ENCODE results near the gene ADK. TPM values are rescaled to one million over a fixed set of nuclear protein-coding genes. Genes with fewer than 3 reads are reported as not detected.

The ADK gene
- total and polyA plus RNA-seq, 2 donors from 2014 or later: 33.0 to 38.3 TPM

- intact Hi-C loops (cut with DNase I): no loop called here
- Histone ChIP-seq H3K9ac (ENCODE audit: low read length in 3 of 3) (no peak overlapping the region), H3K4me1 (ENCODE audit: control insufficient read depth in 2 of 3, insufficient read depth in 2 of 3, low read depth in 1 of 3, low read length in 3 of 3) (no peaks in the 10 kb centered on the region), H3K9me3 (ENCODE audit: control insufficient read depth in 2 of 3, insufficient read depth in 1 of 3, low read length in 3 of 3) (no peaks in the 10 kb centered on the region), H3K36me3 (ENCODE audit: control insufficient read depth in 2 of 3, insufficient read depth in 3 of 3, low read length in 3 of 3) (no peaks in the 10 kb centered on the region), H3K27me3 (ENCODE audit: control insufficient read depth, insufficient read depth, low read length) (no peaks in the 10 kb centered on the region), H3K4me3 (ENCODE audit: low read length in 3 of 3) (no peak overlapping the region), H3K27ac (ENCODE audit: low read depth in 2 of 2, low read length in 2 of 2) (no peak overlapping the region)
- FAIRE-seq (no peak), DNase-seq (no peak)
- TF ChIP-seq CTCF (IDR thresholded peaks at IDR 0.05; ENCODE audit: borderline replicate concordance, extremely low read depth, insufficient read depth): no peak
Observed at GRCh38 chr10:74748468-74749031, 597.5 kb downstream of the ADK start.

GRCh38 chr10:74750848-74751274 is 599.8 kb downstream of the ADK start:
- DNase-seq (no peak), FAIRE-seq (no peak)
- Histone ChIP-seq H3K9me3 (ENCODE audit: control insufficient read depth in 2 of 3, insufficient read depth in 1 of 3, low read length in 3 of 3) (no peaks in the 10 kb centered on the region), H3K4me1 (ENCODE audit: control insufficient read depth in 2 of 3, insufficient read depth in 2 of 3, low read depth in 1 of 3, low read length in 3 of 3) (no peaks in the 10 kb centered on the region), H3K9ac (ENCODE audit: low read length in 3 of 3) (no peak overlapping the region), H3K27me3 (ENCODE audit: control insufficient read depth, insufficient read depth, low read length) (no peaks in the 10 kb centered on the region), H3K4me3 (ENCODE audit: low read length in 3 of 3) (no peak overlapping the region), H3K27ac (ENCODE audit: low read depth in 2 of 2, low read length in 2 of 2) (no peak overlapping the region), H3K36me3 (ENCODE audit: control insufficient read depth in 2 of 3, insufficient read depth in 3 of 3, low read length in 3 of 3) (no peaks in the 10 kb centered on the region)
- no peak for TF ChIP-seq CTCF (IDR thresholded peaks at IDR 0.05; ENCODE audit: borderline replicate concordance, extremely low read depth, insufficient read depth)
- intact Hi-C loops (cut with DNase I): no loop called here

GRCh38 chr10:74752371-74753040 is 601.5 kb downstream of the ADK start:
- H3K27me3 ChIP-seq (ENCODE audit: control insufficient read depth, insufficient read depth, low read length): no peaks in the 10 kb centered on the region
- no peak overlapping the region for H3K27ac ChIP-seq (ENCODE audit: low read depth in 2 of 2, low read length in 2 of 2)
- H3K4me1 ChIP-seq (ENCODE audit: control insufficient read depth in 2 of 3, insufficient read depth in 2 of 3, low read depth in 1 of 3, low read length in 3 of 3): no peaks in the 10 kb centered on the region
- no peak for TF ChIP-seq CTCF (IDR thresholded peaks at IDR 0.05; ENCODE audit: borderline replicate concordance, extremely low read depth, insufficient read depth)
- DNase-seq: no peak
- FAIRE-seq: no peak
- H3K4me3 ChIP-seq (ENCODE audit: low read length in 3 of 3): no peak overlapping the region
- intact Hi-C loops (cut with DNase I): no loop called here
- H3K9me3 ChIP-seq (ENCODE audit: control insufficient read depth in 2 of 3, insufficient read depth in 1 of 3, low read length in 3 of 3): no peaks in the 10 kb centered on the region
- H3K9ac ChIP-seq (ENCODE audit: low read length in 3 of 3): no peak overlapping the region
- no peaks in the 10 kb centered on the region for H3K36me3 ChIP-seq (ENCODE audit: control insufficient read depth in 2 of 3, insufficient read depth in 3 of 3, low read length in 3 of 3)
